Measurements from ENCODE around the gene EXOSC7. TPM values are rescaled to one million over a fixed set of nuclear protein-coding genes. Genes with fewer than 3 reads are reported as not detected.

EXOSC7 gene
- total and polyA plus RNA-seq, 2 of the 4 experiments (the other 2 are of a cell fraction): 61.6 to 62.2 TPM

DNA sequence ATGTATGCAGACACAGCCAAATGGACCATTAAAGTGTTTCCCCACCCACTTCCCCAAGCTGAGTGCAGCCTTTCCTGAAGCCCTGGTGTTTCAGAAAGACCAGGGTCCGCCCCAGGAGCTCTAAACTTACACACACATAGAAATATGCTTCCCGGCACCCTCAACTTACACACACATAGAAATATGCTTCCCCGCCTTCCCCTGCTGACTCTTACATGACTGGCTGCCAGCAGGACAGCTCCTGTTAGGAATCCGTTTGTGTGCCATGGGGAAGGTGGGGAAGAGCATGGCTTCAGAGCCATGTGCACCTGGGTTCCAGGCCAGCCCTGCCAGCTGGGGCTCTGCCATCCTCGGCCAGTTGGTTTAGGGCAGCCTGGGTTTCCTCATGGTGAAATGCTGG lies 53.6 kb downstream of the EXOSC7 start:
- Histone ChIP-seq H3K56ac (ENCODE audit: extremely low read depth, insufficient read depth, low read length) (no peak overlapping the region), H3K4me3 (ENCODE audit: insufficient read depth, low read depth, low read length) (no peak overlapping the region), H3K9ac (ENCODE audit: low read depth, low read length) (no peak overlapping the region), H3K4me1 (ENCODE audit: control insufficient read depth, insufficient read depth, low read length) (peaks cover 12% of the 10 kb centered on the region), H2AK5ac (ENCODE audit: low read depth, low read length) (no peak overlapping the region), H2BK120ac (ENCODE audit: low read depth, low read length) (no peak overlapping the region), H3K27me3 (ENCODE audit: control insufficient read depth, insufficient read depth, low read length) (no peaks in the 10 kb centered on the region), H4K20me1 (ENCODE audit: insufficient read depth, low read length) (no peaks in the 10 kb centered on the region), H3K9me3 (ENCODE audit: control insufficient read depth, insufficient read depth, low read length) (no peaks in the 10 kb centered on the region), H2AK9ac (replicated peaks; ENCODE audit: low read depth, low read length, poor library complexity) (no peak overlapping the region), H4K8ac (ENCODE audit: low read depth in 2 of 2, low read length in 2 of 2) (no peak overlapping the region), H2AFZ (replicated peaks; ENCODE audit: low read length, poor library complexity) (no peak overlapping the region), H3K14ac (replicated peaks; ENCODE audit: low read depth, low read length) (no peak overlapping the region), H3K27ac (ENCODE audit: insufficient read depth, low read length) (no peak overlapping the region), H2BK15ac (ENCODE audit: low read depth, low read length) (no peak overlapping the region), H3K4ac (ENCODE audit: low read depth, low read length) (no peak overlapping the region), H3K4me2 (ENCODE audit: low read depth, low read length) (no peak overlapping the region), H3K23ac (ENCODE audit: low read depth, low read length) (no peak overlapping the region), H3K9me1 (ENCODE audit: insufficient read depth, low read length) (peaks cover 8% of the 10 kb centered on the region), H3K18ac (ENCODE audit: low read depth, low read length) (no peak overlapping the region), H2BK20ac (ENCODE audit: low read depth, low read length) (no peak overlapping the region), H3K36me3 (ENCODE audit: control insufficient read depth, insufficient read depth, low read length) (no peaks in the 10 kb centered on the region), H4K91ac (ENCODE audit: insufficient read depth, low read depth, low read length) (no peak overlapping the region), H3K79me1 (ENCODE audit: low read depth in 1 of 2, low read length in 2 of 2) (no peaks in the 10 kb centered on the region), H2BK5ac (ENCODE audit: low read depth, low read length, poor library complexity, severe bottlenecking) (no peak overlapping the region), H4K5ac (ENCODE audit: low read depth, low read length) (no peak overlapping the region)
- TF ChIP-seq RCOR1 (IDR thresholded peaks at IDR 0.05; ENCODE audit: insufficient replicate concordance, low read length) (no peak), BHLHE40 (IDR thresholded peaks at IDR 0.05; ENCODE audit: low read depth, low read length) (no peak), CEBPB (IDR thresholded peaks at IDR 0.05; ENCODE audit: low read depth, low read length) (no peak), RFX5 (IDR thresholded peaks at IDR 0.05; ENCODE audit: low read depth, low read length) (no peak), MXI1 (IDR thresholded peaks at IDR 0.05; ENCODE audit: borderline replicate concordance, low read depth, low read length) (no peak), RAD21 (IDR thresholded peaks at IDR 0.05; ENCODE audit: low read length) (no peak)
- no TSS peak for BruUV-seq (replicated peaks)
- DNase-seq (peak; percentile 66), ATAC-seq (ENCODE audit: low read depth) (no peak; the same call in 1 of the 2 replicates)
- intact Hi-C loops (cut with micrococcal nuclease): loop anchor here (10.0 kb wide), 1 partner anchor 495 kb away; no protein-coding TSS in a partner anchor
- WGBS, 2 experiments (ENCODE audit: extremely low coverage in 2 of 2, insufficient read length in 1 of 2): no CpG with 5 or more reads among the region's 5 CpGs
- dilution Hi-C loops (cut with HindIII; ENCODE audit: low sequenced_read_pairs, unreplicated experiment): loop anchor here (25.0 kb wide), 1 partner anchor 483 kb away; no protein-coding TSS in a partner anchor
- ChIA-PET CTCF (no interaction called here), POLR2A (ENCODE audit: unreplicated experiment) (no interaction called here)
- in situ Hi-C loops (cut with MboI; ENCODE audit: low sequenced_read_pairs): loop anchor here (10.0 to 25.0 kb wide), 2 partner anchors 895 to 1058 kb away; no protein-coding TSS in a partner anchor

Data from IMR-90 (cell line).